Posterior cingulate gyrus (tissue), 11 donors: ENCODE results near the gene ANKRD37.
A peak's percentile ranks its signal among the peaks of the same experiment; 100 is the strongest.

Experiments
- DNase-seq, 10 donors: peaks; one replicate each; pipeline versions ENCODE4 v3.0.0 to v3.0.0-alpha.2; 2020 to 2021; ENCODE audit warnings: mixed read lengths in 3 of 10
- intact Hi-C: fragments of 100-400 bp; cut with DNase I; formaldehyde crosslinking; loops from one replicate; pipeline ENCODE4 v1.15.1; 2023

ANKRD37 gene

DNA sequence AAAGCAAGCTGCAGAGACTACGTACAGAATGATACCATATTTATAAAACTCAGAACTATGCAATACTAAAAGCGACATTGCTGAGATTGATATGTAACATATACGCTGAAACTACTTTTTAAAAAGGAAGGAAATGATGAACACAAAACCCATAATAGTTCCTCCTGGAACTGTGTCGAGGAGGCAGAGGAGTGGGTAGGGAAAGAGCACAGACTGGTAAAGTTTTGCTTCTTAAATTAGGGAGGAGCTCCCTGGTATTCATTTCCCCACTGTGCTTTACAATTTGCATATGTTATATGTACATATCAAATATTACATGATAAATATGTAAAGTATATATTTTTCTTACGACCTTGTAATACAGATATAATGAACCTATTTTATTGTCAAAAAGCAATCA is 15.2 kb downstream of the ANKRD37 start:
- intact Hi-C loops: no loop called here
- no peak for DNase-seq

DNA sequence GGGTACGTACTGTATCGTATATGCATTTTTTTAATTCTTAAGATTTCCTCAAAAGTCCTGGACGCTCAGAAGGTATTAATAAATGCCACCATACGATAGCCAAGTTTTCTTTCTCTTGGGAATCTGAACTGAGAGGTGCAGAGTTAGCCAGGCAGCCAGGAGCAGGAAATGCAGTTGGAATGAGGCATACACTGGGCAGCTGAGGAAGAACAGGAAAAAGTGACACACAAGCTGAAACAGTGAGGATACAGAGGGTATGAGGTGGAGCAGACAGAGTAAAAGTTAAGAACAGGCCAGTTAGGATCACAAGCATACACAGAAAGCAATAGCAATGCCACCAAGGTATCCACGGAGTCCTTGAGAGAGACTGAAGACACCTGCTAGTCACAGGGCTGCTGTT is 15.8 kb downstream of the ANKRD37 start:
- intact Hi-C loops: no loop called here
- no peak for DNase-seq

DNA sequence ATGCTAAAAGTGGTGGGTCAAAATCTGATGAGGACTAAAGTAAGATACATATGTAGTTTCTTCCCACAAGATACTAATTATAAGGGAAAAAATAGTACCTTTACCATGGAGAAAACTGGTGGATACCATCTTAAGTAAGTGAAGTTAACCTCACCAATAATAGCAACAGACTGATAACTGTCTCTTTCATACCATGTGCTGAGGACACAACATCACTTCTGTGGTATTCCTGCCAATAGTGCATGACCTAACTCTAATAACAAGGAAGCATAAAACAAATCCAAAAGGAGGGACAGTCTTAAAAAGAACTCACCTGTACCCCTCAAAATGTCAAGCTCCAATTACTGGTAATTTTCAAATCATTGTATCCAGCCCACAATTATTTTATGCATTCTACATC is 20.3 kb downstream of the ANKRD37 start:
- intact Hi-C loops: no loop called here
- no peak for DNase-seq

GRCh38 chr4:185421366-185422124 is 24.9 kb downstream of the ANKRD37 start:
- intact Hi-C loops: loop anchor here (10.0 kb wide), 2 partner anchors 217 to 603 kb away; partner anchors contain the start of genes CFAP97 and SNX25
- no peak for DNase-seq

- DNase-seq: no peak
- intact Hi-C loops: loop anchor here (2.0 to 10.0 kb wide), 3 partner anchors 46 to 600 kb away; partner anchors contain the start of genes CCDC110, CFAP97 and SNX25
These were observed 28.4 kb downstream of the ANKRD37 start for GRCh38 chr4:185424905-185425646.

- intact Hi-C loops: loop anchor here (2.0 to 10.0 kb wide), 3 partner anchors 45 to 599 kb away; partner anchors contain the start of genes CCDC110, CFAP97 and SNX25
- DNase-seq: peak; percentile 79 to 98 (median 88)
These were observed 29.2 kb downstream of the ANKRD37 start, which contains the start of gene UFSP2 for GRCh38 chr4:185425647-185426352. Gene UFSP2, minus strand, starts transcription at chr4:185425964. Its CDS starts 96 bp downstream, at chr4:185425868.

DNA sequence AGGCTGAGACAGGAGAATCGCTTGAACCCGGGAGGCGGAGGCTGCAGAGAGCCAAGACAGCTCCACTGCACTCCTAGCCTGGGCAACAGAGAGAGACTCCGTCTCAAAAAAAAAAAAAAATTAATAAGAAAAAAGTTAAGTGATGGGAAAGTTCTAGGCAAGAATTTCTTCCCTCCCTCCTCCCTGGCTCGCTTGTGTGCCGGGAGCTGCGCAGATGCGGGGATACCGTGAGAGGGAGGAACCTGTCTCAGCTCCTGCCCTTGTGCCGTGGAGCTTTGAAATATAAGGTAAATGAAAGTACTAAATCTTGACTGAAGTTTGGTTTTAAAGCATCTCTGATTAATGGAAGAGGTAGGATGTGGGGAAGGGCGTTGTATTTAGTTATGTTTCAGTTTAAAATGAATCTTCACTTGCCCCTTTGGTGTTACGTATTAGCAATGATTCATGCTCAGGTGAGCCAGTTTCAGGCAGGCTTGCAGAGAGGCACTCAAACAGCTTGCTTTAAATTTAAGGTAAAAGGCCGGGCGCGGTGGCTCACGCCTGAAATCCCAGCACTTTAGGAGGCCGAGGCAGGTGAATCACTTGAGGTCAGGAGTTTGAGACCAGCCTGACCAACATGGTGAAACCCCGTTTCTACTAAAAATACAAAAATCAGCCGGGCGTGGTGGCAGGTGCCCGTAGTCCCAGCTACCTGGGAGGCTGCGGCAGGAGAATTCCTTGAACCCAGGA is 30.5 kb downstream of the ANKRD37 start:
- DNase-seq: peak in 1 of 10 donors; percentile 50
- intact Hi-C loops: loop anchor here (10.0 kb wide), 2 partner anchors 222 to 598 kb away; partner anchors contain the start of genes CFAP97 and SNX25

- DNase-seq: no peak
These were observed 33.0 kb downstream of the ANKRD37 start for GRCh38 chr4:185429660-185430059.

GRCh38 chr4:185435466-185435865 is 38.8 kb downstream of the ANKRD37 start:
- intact Hi-C loops: no loop called here
- no peak for DNase-seq

More at GRCh38 chr4:185429660-185430059, 33.0 kb downstream of the ANKRD37 start:
- intact Hi-C loops: loop anchor here (10.0 kb wide), 2 partner anchors 225 to 595 kb away; partner anchors contain the start of genes CFAP97 and SNX25

GRCh38 chr4:185437809-185438208 is 41.2 kb downstream of the ANKRD37 start:
- intact Hi-C loops: no loop called here
- no peak for DNase-seq

GRCh38 chr4:185441479-185441878 is 44.8 kb downstream of the ANKRD37 start:
- DNase-seq: no peak
- intact Hi-C loops: no loop called here

DNA sequence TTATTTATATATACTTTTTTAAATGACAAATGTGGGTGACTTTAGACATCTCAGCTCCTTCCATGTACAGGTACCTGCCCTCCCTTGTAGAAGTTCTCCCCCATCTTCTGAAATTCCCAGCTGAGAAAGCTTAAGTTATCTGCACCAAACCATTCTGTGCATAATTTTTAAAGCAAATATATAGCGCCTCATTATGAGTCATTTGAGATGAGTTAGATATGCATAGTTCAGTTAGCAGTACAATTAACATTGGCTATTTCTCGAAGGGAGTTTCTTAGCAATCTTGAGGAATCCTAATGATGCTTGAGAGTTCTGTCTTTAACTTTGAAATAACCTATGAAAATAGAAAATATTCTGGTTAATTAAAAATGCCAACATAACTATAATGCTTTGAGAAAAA is 48.6 kb downstream of the ANKRD37 start:
- intact Hi-C loops: no loop called here
- no peak for DNase-seq
